GM12864 (cell line): ENCODE data around the gene LOC101059915.
"Not testable (repeated sequence)": the region's sequence is repeated elsewhere in the genome, so short reads cannot be mapped to it uniquely, and the experiment has no call there.

ENCODE experiments used
- DNase-seq: peaks from one replicate; pipeline ENCODE4 v3.0.0-alpha.2; 2011; ENCODE audit warnings: low read depth
- H3K4me3 ChIP-seq: 2 replicates; pipeline ENCODE4 v1.5.1; 2011; ENCODE audit warnings: mild to moderate bottlenecking, low read depth, low read length, control low read depth

LOC101059915 gene

DNA sequence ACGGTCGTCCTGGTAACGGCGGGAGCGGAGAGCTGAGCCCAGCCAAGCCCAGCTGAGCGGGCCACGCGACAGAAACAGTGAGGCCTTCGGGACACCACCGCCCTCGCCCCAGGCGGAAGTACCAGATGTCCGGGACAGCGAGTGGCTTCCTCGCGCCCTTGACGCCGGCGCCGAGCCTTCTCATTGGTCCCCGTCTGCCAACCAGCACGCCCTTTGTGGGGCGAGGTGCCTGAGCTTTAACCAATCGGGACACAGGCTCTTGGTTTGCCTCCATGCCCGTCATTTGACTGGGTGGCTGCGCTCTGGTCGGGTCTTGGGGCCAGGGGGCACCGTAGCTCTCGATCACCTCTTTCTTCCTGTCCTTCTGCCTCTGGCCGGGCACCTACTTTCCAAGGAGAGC is 50.8 kb downstream of the LOC101059915 start, which contains the start of gene CXorf49:
Gene CXorf49, minus strand, starts transcription at position 101 of the 400 bp plus-strand sequence. CDS start 134 bp downstream, outside the sequence.
- not testable (repeated sequence) for DNase-seq, H3K4me3 ChIP-seq

DNA sequence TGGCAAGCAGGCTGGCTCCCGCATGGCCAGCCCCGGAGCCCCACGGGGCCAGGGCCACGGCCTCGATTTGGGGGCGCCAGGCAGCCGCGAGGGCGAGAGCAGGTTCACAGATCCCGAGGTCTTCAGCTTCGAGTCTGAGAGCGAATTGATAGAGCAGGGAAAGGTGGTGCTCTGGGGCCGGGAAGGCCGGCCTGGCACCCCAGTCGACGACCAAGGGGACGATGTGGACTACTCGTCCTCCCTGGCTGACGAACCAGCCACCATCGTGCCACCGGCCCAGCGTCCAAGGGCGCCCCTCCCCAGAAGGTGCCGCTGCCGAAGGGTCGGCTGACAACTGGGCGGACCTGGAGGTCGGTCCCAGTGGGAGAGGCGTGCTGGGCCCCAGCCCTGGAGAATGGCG is 51.8 kb downstream of the LOC101059915 start:
- DNase-seq, H3K4me3 ChIP-seq: not testable (repeated sequence)

DNA sequence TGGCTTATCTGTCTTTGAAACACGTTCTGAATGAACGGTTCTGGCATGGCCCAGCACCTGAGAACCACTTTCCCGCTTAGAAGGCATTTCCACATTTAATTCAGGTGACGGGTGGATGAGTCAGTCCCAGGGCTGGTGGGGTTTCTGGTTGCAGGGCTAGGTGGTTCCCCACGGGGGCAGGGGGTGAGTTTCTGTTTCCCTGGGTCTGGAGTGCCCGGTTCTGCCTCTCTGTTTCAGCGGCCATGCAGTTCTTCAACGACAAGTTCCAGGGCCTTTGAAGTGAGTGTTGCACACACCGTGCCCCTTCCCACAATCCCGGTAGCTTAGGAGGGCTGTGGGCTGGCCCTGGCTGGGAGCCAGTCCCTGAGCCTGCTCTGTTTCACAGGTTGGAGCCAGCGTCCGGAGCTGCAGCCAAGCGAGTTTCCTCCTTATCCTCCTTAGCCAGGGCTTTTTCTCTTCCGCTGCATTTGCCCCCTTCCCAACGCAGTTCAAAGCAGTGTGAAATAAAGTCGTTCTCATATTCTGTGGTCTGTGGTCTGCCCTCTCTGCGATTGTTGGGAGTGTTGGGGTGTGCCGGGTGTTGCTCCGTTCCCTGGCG is 53.0 kb downstream of the LOC101059915 start:
- H3K4me3 ChIP-seq, DNase-seq: not testable (repeated sequence)
